ENCODE measurements around the gene TAGLN2. TPM values are rescaled to one million over a fixed set of nuclear protein-coding genes. Genes with fewer than 3 reads are reported as not detected.

Gene TAGLN2
- total and polyA plus RNA-seq, 9 of the 15 experiments (the other 6 are each of a cell fraction or from before 2014, with no cell fraction given) = 192 to 683 (median 455) TPM

DNA sequence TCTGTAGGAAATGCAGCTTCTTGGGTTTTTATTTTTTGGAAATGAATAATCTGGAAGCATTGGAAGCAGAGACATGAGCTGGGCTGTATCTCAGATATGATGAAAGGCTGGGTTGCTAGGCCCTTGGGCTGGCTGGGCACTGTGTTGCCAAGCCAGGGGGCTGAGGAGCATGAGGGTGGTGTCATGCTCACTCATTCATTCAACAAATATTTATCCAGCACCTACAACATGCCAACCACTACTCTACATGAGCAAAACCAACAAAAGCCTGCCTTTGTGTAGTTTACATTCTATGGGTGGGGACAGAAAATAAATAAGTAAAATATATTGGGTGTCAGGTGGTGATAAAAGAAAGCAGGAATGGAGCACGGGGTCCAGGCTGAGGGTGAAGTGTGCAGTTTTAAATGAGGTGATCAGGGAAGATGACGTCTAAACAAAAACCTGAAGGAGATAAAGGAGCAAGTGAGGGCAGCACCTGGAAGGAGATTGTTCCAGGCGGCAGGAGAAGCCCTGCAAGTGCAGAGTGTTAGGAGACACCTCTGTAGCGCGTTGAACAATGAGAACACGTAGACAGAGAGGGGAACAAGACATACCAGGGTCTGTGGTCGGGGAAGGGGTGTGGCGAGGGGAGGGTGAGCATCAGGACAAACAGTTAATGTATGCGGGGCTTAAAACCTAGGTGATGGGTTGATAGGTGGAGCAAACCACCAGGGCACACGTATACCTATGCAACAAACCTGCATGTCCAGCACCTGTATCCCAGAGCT lies 10.9 kb downstream of the TAGLN2 start:
- WGBS (ENCODE audit: insufficient coverage, low coverage, missing lambda C conversion rate) = 62% methylated on average over 10 of the region's 10 CpGs
- no peaks in the 10 kb centered on the region for H3K9me1 ChIP-seq (ENCODE audit: control insufficient read depth, insufficient read depth, low read length)
- no peak for TF ChIP-seq NR2C2 (CRISPR knock-in tag; IDR thresholded peaks at IDR 0.05)
- TF ChIP-seq NR2C2 (tag; IDR thresholded peaks at IDR 0.05) = no peak
- peak; percentile 12; the same call in 1 of the 2 replicates for TF ChIP-seq SUPT5H (IDR thresholded peaks at IDR 0.05)
- TF ChIP-seq, protein P1, sequence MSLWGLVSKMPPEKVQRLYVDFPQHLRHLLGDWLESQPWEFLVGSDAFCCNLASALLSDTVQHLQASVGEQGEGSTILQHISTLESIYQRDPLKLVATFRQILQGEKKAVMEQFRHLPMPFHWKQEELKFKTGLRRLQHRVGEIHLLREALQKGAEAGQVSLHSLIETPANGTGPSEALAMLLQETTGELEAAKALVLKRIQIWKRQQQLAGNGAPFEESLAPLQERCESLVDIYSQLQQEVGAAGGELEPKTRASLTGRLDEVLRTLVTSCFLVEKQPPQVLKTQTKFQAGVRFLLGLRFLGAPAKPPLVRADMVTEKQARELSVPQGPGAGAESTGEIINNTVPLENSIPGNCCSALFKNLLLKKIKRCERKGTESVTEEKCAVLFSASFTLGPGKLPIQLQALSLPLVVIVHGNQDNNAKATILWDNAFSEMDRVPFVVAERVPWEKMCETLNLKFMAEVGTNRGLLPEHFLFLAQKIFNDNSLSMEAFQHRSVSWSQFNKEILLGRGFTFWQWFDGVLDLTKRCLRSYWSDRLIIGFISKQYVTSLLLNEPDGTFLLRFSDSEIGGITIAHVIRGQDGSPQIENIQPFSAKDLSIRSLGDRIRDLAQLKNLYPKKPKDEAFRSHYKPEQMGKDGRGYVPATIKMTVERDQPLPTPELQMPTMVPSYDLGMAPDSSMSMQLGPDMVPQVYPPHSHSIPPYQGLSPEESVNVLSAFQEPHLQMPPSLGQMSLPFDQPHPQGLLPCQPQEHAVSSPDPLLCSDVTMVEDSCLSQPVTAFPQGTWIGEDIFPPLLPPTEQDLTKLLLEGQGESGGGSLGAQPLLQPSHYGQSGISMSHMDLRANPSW (CRISPR knock-in tag; IDR thresholded peaks at IDR 0.05) = no peak
- BruUV-seq (replicated peaks) = no TSS peak
- no peak for DNase-seq (ENCODE audit: extremely low read depth in 1 of 4, low spot score in 3 of 4)
- H3K27me3 ChIP-seq (ENCODE audit: control insufficient read depth in 2 of 2, insufficient read depth in 2 of 2, low read length in 2 of 2) = no peaks in the 10 kb centered on the region
- no peak overlapping the region for H3K9ac ChIP-seq (ENCODE audit: insufficient read depth in 1 of 2, low read depth in 2 of 2, low read length in 2 of 2)
- no peaks in the 10 kb centered on the region; the same call in none of the 2 replicates for H4K20me1 ChIP-seq (replicated peaks; ENCODE audit: control insufficient read depth, insufficient read depth, low read length)
- CTCF ChIA-PET (ENCODE audit: low intra/inter-chr PET ratio) = no interaction called here
- FAIRE-seq = no peak
- POLR2A ChIA-PET = interaction anchor here (0.7 to 4.1 kb wide), 4 partner anchors 10 to 21 kb away, joined by 3 to 35 read pairs (median 3); partner anchors contain the start of gene TAGLN2
- H3K4me3 ChIP-seq = no peak overlapping the region
- H3K4me1 ChIP-seq (replicated peaks in 1 of 2; ENCODE audit: control insufficient read depth in 2 of 2, insufficient read depth in 2 of 2, low read length in 2 of 2) = peaks cover 12 to 25% of the 10 kb centered on the region in 2 experiments
- in situ Hi-C loops (cut with MboI) (no loop called here), intact Hi-C loops (cut with micrococcal nuclease) (no loop called here)
- peaks cover 34% of the 10 kb centered on the region for H3K36me3 ChIP-seq (ENCODE audit: control insufficient read depth, insufficient read depth, low read length)
- no peak for ATAC-seq
- peaks cover under 1% of the 10 kb centered on the region; the same call in 1 of the 3 replicates for H3K79me2 ChIP-seq (ENCODE audit: control insufficient read depth, insufficient read depth, low read length)
- no peaks in the 10 kb centered on the region for H3K9me3 ChIP-seq (replicated peaks; ENCODE audit: control insufficient read depth, insufficient read depth, low read depth, low read length)
- no peak overlapping the region for H2AFZ ChIP-seq (ENCODE audit: low read depth, low read length)
- H3K27ac ChIP-seq (ENCODE audit: extremely low read depth, low read depth, low read length) = no peak overlapping the region
- H3K4me2 ChIP-seq (ENCODE audit: insufficient read depth, low read length) = no peak overlapping the region
